Measurements from ENCODE around the gene DAG1. TPM values are rescaled to one million over a fixed set of nuclear protein-coding genes. Genes with fewer than 3 reads are reported as not detected.
A peak's percentile ranks its signal among the peaks of the same experiment; 100 is the strongest.

Gene DAG1
- total RNA-seq, 1 experiment from 2014 or later: 226 TPM

DNA sequence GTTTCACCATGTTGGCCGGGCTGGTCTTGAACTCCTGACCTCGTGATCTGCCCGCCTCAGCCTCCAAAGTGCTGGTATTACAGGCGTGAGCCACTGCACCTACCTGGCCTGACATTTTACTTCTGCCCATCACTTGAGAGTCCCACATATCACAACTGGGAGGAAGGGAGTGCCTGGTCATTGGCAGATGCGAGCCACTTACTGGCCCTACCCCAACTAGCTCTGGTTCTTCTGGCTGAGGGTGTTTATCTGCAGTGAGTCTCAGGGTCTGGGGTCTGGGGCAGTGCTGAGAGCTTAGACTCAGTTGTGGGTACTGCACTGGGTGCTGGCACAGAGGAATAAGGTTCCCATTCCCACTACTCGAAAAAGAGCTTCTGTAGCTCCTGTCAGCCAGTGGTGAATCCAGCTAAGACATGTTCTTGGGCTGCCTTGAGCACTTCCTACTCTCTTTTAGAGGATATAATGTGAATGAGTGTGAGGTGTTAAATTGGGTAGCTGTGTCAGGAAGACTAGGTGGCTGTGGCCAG lies 30.2 kb downstream of the DAG1 start:
- intact Hi-C loops (cut with micrococcal nuclease; ENCODE audit: unreplicated experiment): no loop called here

GRCh38 chr3:49500732-49501609 lies 30.9 kb downstream of the DAG1 start:
- peak; percentile 74 for DNase-seq
- Mint-ChIP-seq H3K4me1 (ENCODE audit: low read depth, unreplicated experiment) (peaks cover 35% of the 10 kb centered on the region), H3K27ac (ENCODE audit: unreplicated experiment) (peak overlapping the region; percentile 96), H3K36me3 (ENCODE audit: insufficient read depth, unreplicated experiment) (peaks cover 31% of the 10 kb centered on the region), H3K27me3 (ENCODE audit: unreplicated experiment) (no peaks in the 10 kb centered on the region), H3K4me3 (ENCODE audit: low read depth, unreplicated experiment) (peak overlapping the region; percentile 47), H3K9me3 (ENCODE audit: low read depth, unreplicated experiment) (peaks cover 2% of the 10 kb centered on the region)
- CTCF ChIA-PET: interaction anchor here (0.6 to 1.9 kb wide), 5 partner anchors 11 to 149 kb away, joined by 3 to 11 read pairs (median 6); no protein-coding TSS in a partner anchor
- TSS peak; percentile 99 for BruUV-seq (replicated peaks)
- TF ChIP-seq, protein P1, sequence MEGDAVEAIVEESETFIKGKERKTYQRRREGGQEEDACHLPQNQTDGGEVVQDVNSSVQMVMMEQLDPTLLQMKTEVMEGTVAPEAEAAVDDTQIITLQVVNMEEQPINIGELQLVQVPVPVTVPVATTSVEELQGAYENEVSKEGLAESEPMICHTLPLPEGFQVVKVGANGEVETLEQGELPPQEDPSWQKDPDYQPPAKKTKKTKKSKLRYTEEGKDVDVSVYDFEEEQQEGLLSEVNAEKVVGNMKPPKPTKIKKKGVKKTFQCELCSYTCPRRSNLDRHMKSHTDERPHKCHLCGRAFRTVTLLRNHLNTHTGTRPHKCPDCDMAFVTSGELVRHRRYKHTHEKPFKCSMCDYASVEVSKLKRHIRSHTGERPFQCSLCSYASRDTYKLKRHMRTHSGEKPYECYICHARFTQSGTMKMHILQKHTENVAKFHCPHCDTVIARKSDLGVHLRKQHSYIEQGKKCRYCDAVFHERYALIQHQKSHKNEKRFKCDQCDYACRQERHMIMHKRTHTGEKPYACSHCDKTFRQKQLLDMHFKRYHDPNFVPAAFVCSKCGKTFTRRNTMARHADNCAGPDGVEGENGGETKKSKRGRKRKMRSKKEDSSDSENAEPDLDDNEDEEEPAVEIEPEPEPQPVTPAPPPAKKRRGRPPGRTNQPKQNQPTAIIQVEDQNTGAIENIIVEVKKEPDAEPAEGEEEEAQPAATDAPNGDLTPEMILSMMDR (IDR thresholded peaks at IDR 0.05; ENCODE audit: unreplicated experiment): no peak
- intact Hi-C loops (cut with micrococcal nuclease; ENCODE audit: unreplicated experiment): no loop called here

More for the DNA sequence above, 30.2 kb downstream of the DAG1 start:
- Mint-ChIP-seq H3K4me3 (ENCODE audit: low read depth, unreplicated experiment) (peak overlapping the region; percentile 47), H3K27me3 (ENCODE audit: unreplicated experiment) (no peaks in the 10 kb centered on the region), H3K9me3 (ENCODE audit: low read depth, unreplicated experiment) (peaks cover 2% of the 10 kb centered on the region), H3K27ac (ENCODE audit: unreplicated experiment) (peak overlapping the region; percentile 96), H3K4me1 (ENCODE audit: low read depth, unreplicated experiment) (peaks cover 35% of the 10 kb centered on the region), H3K36me3 (ENCODE audit: insufficient read depth, unreplicated experiment) (peaks cover 31% of the 10 kb centered on the region)
- BruUV-seq (replicated peaks): no TSS peak
- no peak for DNase-seq
- TF ChIP-seq, protein P1 (IDR thresholded peaks at IDR 0.05; ENCODE audit: unreplicated experiment): no peak
- CTCF ChIA-PET: interaction anchor here (0.8 to 1.9 kb wide), 3 partner anchors 10 to 46 kb away, joined by 3 to 11 read pairs (median 6); no protein-coding TSS in a partner anchor

DNA sequence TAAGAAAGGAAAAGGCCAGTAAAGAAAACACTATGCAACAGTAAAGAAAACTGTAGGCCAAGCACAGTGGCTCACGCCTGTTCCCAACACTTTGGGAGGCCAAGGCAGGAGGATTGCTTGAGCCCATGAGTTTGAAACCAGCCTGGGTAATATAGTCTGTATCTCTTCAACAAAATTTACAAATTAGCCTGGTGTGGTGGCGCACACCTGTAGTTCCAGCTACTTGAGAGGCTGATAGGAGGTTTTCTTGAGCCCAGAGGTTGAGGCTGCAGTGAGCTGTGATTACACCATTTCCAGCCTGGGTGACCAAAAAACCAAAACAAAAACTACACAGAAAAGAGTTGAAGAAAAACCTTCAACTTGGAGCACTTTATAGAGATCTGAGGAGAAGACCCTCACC lies 31.8 kb downstream of the DAG1 start:
- H3K4me3 Mint-ChIP-seq (ENCODE audit: low read depth, unreplicated experiment): no peak overlapping the region
- no peaks in the 10 kb centered on the region for H3K27me3 Mint-ChIP-seq (ENCODE audit: unreplicated experiment)
- H3K9me3 Mint-ChIP-seq (ENCODE audit: low read depth, unreplicated experiment): peaks cover 2% of the 10 kb centered on the region
- CTCF ChIA-PET: interaction anchor here (0.7 to 1.9 kb wide), 3 partner anchors 12 to 148 kb away, joined by 6 to 11 read pairs (median 7); no protein-coding TSS in a partner anchor
- H3K36me3 Mint-ChIP-seq (ENCODE audit: insufficient read depth, unreplicated experiment): peaks cover 26% of the 10 kb centered on the region
- intact Hi-C loops (cut with micrococcal nuclease; ENCODE audit: unreplicated experiment): no loop called here
- TF ChIP-seq, protein P1 (IDR thresholded peaks at IDR 0.05; ENCODE audit: unreplicated experiment): no peak
- no peak for DNase-seq
- BruUV-seq (replicated peaks): no TSS peak
- peaks cover 35% of the 10 kb centered on the region for H3K4me1 Mint-ChIP-seq (ENCODE audit: low read depth, unreplicated experiment)
- H3K27ac Mint-ChIP-seq (ENCODE audit: unreplicated experiment): peak overlapping the region; percentile 96

DNA sequence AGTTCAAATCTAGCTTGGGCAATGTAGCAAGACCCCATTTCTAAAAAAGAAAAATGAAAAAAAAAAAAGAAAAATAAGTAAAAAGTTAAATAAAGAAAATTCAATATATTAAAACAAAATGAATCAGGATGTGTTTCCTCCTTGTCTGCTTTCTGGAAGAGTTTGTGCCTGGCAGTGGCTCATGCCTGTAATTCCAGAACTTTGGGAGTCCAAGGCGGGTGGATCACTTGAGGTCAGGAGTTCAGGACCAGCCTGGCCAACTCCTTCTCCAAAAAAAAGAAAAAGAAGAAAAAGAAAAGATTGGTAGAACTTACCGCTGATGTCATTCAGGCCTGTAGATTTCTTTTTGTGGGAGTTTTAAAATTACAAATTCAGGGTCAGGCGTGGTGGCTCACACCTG lies 36.8 kb downstream of the DAG1 start:
- no TSS peak for BruUV-seq (replicated peaks)
- Mint-ChIP-seq H3K27ac (ENCODE audit: unreplicated experiment) (no peak overlapping the region), H3K36me3 (ENCODE audit: insufficient read depth, unreplicated experiment) (peaks cover 18% of the 10 kb centered on the region), H3K4me3 (ENCODE audit: low read depth, unreplicated experiment) (no peak overlapping the region), H3K27me3 (ENCODE audit: unreplicated experiment) (no peaks in the 10 kb centered on the region), H3K4me1 (ENCODE audit: low read depth, unreplicated experiment) (peaks cover 8% of the 10 kb centered on the region), H3K9me3 (ENCODE audit: low read depth, unreplicated experiment) (no peaks in the 10 kb centered on the region)
- no peak for DNase-seq
- CTCF ChIA-PET: no interaction called here
- TF ChIP-seq, protein P1 (IDR thresholded peaks at IDR 0.05; ENCODE audit: unreplicated experiment): no peak
- intact Hi-C loops (cut with micrococcal nuclease; ENCODE audit: unreplicated experiment): no loop called here

All from Calu3 (cell line).